Cardiac muscle cell (in vitro differentiated cells and primary cell): Measurements from ENCODE around the gene PLEKHD1. TPM values are rescaled to one million over a fixed set of nuclear protein-coding genes. Genes with fewer than 3 reads are reported as not detected.
A peak's percentile ranks its signal among the peaks of the same experiment; 100 is the strongest.

ENCODE experiments used
- DNase-seq, 2 donors: peaks; one replicate each; pipeline versions ENCODE4 v3.0.0 to v3.0.0-alpha.2; 2010 to 2017; ENCODE audit warnings: low read depth in 1 of 2, low spot score in 1 of 2
- H3K27ac ChIP-seq: fragments of 200-600 bp; sonication (generic); 2 replicates; pipeline ENCODE4 v1.5.1; 2016
- H3K27me3 ChIP-seq: fragments of 200-600 bp; sonication (generic); 2 replicates; pipeline ENCODE4 v1.6.0; 2016; ENCODE audit warnings: control low read depth
- H3K36me3 ChIP-seq: fragments of 200-600 bp; sonication (generic); 2 replicates; pipeline ENCODE4 v1.5.1; 2016; ENCODE audit warnings: control low read depth
- H3K4me1 ChIP-seq: fragments of 200-600 bp; sonication (generic); 2 replicates; pipeline ENCODE4 v1.8.1; 2017; ENCODE audit warnings: low read depth, mild to moderate bottlenecking, mixed run types
- H3K4me3 ChIP-seq: fragments of 200-600 bp; sonication (generic); 2 replicates; pipeline ENCODE4 v1.5.1; 2016; ENCODE audit warnings: mild to moderate bottlenecking
- H3K9me3 ChIP-seq: fragments of 200-600 bp; sonication (generic); 2 replicates; pipeline ENCODE4 v1.5.1; 2017; ENCODE audit warnings: low read depth, mild to moderate bottlenecking, control low read depth
- polyA plus RNA-seq: library from polyadenylated mRNA; unstranded; fragments of >200 nt; fragmentation: Nextera tagmentation; extraction: Ambion mirVana; gene quantifications from 2 replicates; pipeline ENCODE4 v1.2.1, GENCODE V29; 2016
- total RNA-seq: library from RNA; depleted of rRNA; stranded (reverse); fragments of >200 nt; gene quantifications from 2 replicates; pipeline ENCODE4 v1.2.3, GENCODE V29; 2016
- TF ChIP-seq, protein P1 (sequence below): IDR thresholded peaks from 2 replicates; pipeline ENCODE4 v1.5.1; 2012; ENCODE audit warnings: low read depth, mild to moderate bottlenecking, low read length

PLEKHD1 gene
- total and polyA plus RNA-seq, 2 experiments from 2014 or later = 0.12 to 0.37 TPM

DNA sequence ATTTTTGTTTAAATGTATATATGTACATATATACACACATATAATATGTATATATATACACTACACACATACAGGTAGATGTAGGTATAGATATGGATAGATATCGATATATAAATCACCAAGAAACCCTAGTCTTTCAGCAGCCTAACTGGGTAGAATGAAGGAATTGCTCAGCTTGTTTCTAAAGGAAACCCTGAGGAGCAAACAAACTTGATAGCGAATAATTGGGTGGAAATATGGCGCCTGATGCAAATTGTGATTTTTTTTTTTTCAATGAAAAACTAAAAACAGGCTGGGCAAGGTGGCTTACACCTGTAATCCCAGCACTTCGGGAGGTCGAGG, 90.4 kb downstream of the PLEKHD1 start:
- Histone ChIP-seq H3K4me1 (no peaks in the 10 kb centered on the region), H3K9me3 (no peaks in the 10 kb centered on the region), H3K27me3 (peaks cover 78% of the 10 kb centered on the region), H3K27ac (no peak overlapping the region), H3K36me3 (no peaks in the 10 kb centered on the region), H3K4me3 (no peak overlapping the region)
- TF ChIP-seq, protein P1, sequence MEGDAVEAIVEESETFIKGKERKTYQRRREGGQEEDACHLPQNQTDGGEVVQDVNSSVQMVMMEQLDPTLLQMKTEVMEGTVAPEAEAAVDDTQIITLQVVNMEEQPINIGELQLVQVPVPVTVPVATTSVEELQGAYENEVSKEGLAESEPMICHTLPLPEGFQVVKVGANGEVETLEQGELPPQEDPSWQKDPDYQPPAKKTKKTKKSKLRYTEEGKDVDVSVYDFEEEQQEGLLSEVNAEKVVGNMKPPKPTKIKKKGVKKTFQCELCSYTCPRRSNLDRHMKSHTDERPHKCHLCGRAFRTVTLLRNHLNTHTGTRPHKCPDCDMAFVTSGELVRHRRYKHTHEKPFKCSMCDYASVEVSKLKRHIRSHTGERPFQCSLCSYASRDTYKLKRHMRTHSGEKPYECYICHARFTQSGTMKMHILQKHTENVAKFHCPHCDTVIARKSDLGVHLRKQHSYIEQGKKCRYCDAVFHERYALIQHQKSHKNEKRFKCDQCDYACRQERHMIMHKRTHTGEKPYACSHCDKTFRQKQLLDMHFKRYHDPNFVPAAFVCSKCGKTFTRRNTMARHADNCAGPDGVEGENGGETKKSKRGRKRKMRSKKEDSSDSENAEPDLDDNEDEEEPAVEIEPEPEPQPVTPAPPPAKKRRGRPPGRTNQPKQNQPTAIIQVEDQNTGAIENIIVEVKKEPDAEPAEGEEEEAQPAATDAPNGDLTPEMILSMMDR = no peak
- DNase-seq = no peak

DNA sequence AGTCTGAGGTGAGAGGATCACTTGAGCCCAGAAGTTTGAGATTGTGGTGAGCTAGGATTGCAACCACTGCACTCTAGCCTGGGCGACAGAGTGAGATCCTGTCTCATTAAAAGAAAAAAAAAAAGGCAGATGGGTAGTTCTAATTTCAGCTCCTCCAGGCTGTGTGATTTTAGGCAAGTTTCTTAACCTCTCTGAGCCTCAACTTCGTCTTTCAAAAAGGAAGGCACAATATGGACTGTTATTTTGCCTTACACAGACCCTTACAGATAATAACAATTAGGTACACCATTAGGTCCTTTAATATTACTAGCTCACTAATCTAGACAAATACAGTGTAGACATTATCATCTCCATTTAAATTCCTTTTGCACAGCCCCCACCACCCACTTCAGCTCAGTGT, 94.9 kb downstream of the PLEKHD1 start:
- H3K4me3 ChIP-seq = no peak overlapping the region
- no peaks in the 10 kb centered on the region for H3K4me1 ChIP-seq
- TF ChIP-seq, protein P1 = no peak
- H3K9me3 ChIP-seq = no peaks in the 10 kb centered on the region
- H3K27me3 ChIP-seq = peaks cover 32% of the 10 kb centered on the region
- H3K36me3 ChIP-seq = no peaks in the 10 kb centered on the region
- DNase-seq = no peak
- no peak overlapping the region for H3K27ac ChIP-seq

DNA sequence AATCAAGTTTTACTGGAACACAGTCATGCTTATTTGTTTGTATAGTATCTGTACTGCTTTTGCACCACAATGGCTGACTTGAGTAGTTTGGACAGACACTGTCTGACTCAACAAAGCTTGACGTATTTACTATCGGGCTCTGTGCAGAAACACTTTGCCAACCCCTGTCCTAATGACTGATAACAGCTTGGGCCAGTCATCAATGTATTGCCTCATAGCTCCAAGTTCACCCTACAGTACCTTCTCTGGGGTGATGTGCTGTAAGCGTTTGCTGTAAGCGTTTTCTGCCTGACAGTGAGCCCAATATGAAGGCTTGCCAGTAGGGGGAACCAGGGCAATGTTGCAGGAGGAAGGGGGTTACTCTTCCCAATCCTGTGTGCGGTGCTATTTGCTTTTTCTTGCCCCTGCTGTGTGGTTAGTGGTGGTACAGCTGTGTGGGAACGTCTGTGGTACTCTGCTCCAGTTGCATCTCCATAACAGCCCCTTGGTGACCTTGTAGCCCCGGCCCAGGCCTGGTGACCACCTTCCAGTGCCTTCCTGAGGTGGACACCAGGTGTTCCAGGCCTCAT, 95.6 kb downstream of the PLEKHD1 start:
- Histone ChIP-seq H3K9me3 (no peaks in the 10 kb centered on the region), H3K4me3 (no peak overlapping the region), H3K4me1 (no peaks in the 10 kb centered on the region), H3K27ac (no peak overlapping the region), H3K27me3 (peaks cover 27% of the 10 kb centered on the region), H3K36me3 (no peaks in the 10 kb centered on the region)
- peak; percentile 63 to 99 for DNase-seq
- TF ChIP-seq, protein P1 = peak; percentile 94

Other genes with a start within 250 kb of the PLEKHD1 start
- 5.8 and 15.2 TPM in 2 replicates for gene GALNT16, start 224.6 kb upstream of the PLEKHD1 start, total RNA-seq
- 3.4 and 7.7 TPM in 2 replicates for gene GALNT16, start 224.6 kb upstream of the PLEKHD1 start, polyA plus RNA-seq
- gene ERH, start 86.4 kb upstream of the PLEKHD1 start, total RNA-seq = 97.0 and 117 TPM in 2 replicates
- 296 TPM in 2 replicates for gene ERH, start 86.4 kb upstream of the PLEKHD1 start, polyA plus RNA-seq
- 36.8 and 38.9 TPM in 2 replicates for gene SLC39A9, start 86.0 kb upstream of the PLEKHD1 start, total RNA-seq
- gene SLC39A9, start 86.0 kb upstream of the PLEKHD1 start, polyA plus RNA-seq = 17.6 and 23.7 TPM in 2 replicates
- gene CCDC177, start 90.1 kb downstream of the PLEKHD1 start, total RNA-seq = 0.07 TPM in 1 of 2 replicates, not detected in the other
- gene CCDC177, start 90.1 kb downstream of the PLEKHD1 start, polyA plus RNA-seq = not detected in 2 replicates
- 12.1 and 14.7 TPM in 2 replicates for gene SUSD6, start 126.9 kb downstream of the PLEKHD1 start, total RNA-seq
- 8.7 TPM in 2 replicates for gene SUSD6, start 126.9 kb downstream of the PLEKHD1 start, polyA plus RNA-seq